ENCODE measurements around the gene DPM2.

The DPM2 gene

DNA sequence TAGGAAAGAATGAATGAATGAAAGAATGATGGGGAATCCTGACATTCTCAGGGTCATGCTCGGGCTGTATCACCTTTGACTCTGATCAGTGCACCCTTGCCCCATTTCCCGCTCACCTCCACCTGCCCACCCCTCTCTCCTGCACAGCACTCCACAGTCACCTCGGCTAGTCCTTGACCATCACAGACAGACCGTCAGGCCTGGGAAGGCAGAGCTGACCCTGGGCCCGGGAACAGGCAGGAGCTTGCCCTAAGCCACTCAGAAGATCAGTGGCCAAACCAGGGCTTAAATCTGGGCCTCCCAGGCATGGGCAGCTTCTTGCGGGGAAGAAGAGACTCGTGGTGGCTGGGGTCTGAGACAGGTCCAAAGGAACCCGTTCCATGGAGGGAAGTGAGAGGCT, 41.8 kb downstream of the DPM2 start:
- no peak for DNase-seq

DNA sequence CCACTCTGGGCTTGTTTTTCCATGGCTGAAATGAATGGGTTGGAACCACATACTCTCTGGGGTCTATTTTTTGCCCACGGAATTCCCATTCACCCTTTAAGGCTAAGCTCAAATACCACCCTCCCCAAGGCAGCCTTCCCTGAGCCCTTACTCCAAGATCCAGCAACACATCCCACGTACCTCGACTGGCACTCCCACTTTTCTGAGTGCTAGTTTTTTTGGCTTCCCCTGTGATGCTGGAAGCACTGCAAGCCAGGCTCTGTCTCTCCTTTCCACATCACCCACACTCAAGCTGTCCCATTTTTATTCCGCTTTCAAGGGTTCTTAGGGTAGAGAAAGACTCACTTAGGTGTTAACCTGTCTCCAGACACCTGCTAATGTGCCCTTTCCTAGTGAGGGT, 44.3 kb downstream of the DPM2 start:
- DNase-seq = no peak

DNA sequence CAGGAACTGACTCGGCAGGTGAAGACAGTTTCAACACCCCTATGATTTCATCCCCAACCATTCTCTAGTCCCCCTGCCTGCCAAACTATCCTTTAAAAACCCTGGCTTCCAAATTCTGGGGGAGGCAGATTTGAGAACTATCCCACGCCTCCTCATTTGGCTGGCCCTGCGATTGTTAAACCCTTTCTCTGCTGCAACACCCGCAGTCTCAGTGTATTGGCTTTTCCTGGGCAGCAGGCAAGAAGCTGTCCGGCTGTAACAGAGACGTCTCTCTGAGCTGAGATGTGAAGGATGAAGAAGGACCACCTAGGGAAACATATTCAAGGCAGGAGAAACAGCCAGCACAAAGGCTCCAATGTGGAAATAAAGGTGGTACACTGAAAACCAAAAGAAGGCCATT, 44.8 kb downstream of the DPM2 start:
- no peak for DNase-seq

GRCh38 chr9:127890053-127890452, 47.6 kb downstream of the DPM2 start:
- DNase-seq = no peak

DNA sequence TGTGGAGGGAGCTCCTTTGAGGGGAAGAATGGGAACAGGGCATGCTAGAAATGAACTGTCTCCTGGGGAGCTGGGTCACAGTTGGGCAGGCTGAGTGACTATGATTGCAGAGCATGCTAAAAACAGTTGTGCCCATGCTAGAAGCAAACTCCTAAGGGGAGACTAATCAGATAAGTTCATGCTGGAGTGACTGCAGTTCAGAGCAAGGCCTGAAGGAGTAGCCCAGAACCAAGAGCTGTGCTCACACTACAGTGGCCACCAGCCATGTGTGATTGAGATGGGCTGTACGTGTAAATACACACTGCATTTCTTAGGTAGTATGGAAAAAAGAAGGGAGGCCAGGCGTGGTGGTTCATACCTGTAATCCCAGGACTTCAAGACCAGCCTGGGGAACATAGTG, 49.9 kb downstream of the DPM2 start:
- no peak for DNase-seq

- DNase-seq = no peak
Observed at GRCh38 chr9:127886401-127886972, 51.2 kb downstream of the DPM2 start.

DNA sequence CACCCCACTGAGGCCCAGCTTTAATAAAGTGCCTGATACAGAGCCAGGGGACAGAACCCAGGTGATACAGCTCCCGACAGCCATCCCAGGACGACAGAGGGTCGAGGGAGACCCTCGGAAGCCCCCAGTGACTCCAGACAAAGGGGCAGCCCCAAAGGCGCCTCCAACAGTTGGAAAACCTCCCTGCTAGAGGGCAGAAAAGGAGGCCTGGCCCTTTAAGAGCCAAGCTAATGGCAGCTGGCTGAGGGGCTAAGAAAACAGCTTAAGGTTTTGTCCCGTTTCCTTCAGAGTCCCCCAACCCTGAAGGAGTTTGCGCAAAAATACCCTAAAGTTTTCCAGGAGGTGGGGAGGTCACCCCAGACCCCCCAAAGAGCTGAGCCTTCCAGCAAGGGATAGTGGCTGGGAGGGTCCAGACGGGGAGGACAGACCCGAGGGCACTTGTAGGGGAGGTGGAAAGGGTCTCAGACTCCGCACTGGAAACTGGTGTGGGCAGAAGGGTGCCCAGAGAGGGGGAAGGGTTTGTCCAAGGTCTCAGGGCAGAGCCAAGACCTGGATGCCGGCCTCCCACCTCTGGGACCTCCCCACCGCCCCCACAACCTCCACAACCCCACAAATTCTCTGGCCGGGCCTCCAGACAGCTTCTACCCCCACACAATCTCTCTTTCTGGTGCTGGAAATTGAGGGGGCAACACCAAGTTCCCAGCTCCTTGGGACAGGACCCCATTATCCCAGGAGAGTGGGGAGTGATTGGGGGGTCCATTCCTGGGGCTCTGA, 52.0 kb downstream of the DPM2 start:
- DNase-seq = no peak

Data from CD4-positive, alpha-beta T cell treated with Interleukin-21 for 1 hour (primary cell).